Measurements from ENCODE around the gene ZBTB5.

GRCh38 chr9:37465249-37466036 lies at the start of gene ZBTB5:
- no peak for TF ChIP-seq AGO1 (IDR thresholded peaks at IDR 0.05; ENCODE audit: low read depth, low read length, poor library complexity, severe bottlenecking)
- no peak for TF ChIP-seq CTCF (CRISPR knock-in tag; IDR thresholded peaks at IDR 0.05)
- TF ChIP-seq GTF2F1 (IDR thresholded peaks at IDR 0.05; ENCODE audit: low read length) = peak; percentile 81; the same call in 1 of the 2 replicates
- TF ChIP-seq ZNF784 (CRISPR knock-in tag; IDR thresholded peaks at IDR 0.05; ENCODE audit: borderline replicate concordance) = no peak
- no peak for TF ChIP-seq KAT2B (IDR thresholded peaks at IDR 0.05; ENCODE audit: borderline replicate concordance, low read depth, low read length)
- no peak for TF ChIP-seq EZH2 (conservative IDR thresholded peaks at IDR 0.05; ENCODE audit: low read depth, low read length)
- TF ChIP-seq CBFB (CRISPR knock-in tag; IDR thresholded peaks at IDR 0.05) = no peak

Measured in HepG2 (cell line).